HG03442 (cell line): Measurements from ENCODE around the gene MOB3B.
"Not testable (repeated sequence)": the region's sequence is repeated elsewhere in the genome, so short reads cannot be mapped to it uniquely, and the experiment has no call there.

Experiments
- ATAC-seq: cut with Tn5 transposase; IDR thresholded peaks from one replicate; pipeline ENCODE4 v1.9.1; 2021; ENCODE audit warnings: mild to moderate bottlenecking, moderate library complexity; ENCODE audit not compliant: unreplicated experiment

The MOB3B gene

GRCh38 chr9:27451207-27451797 lies 78.3 kb downstream of the MOB3B start:
- no peak for ATAC-seq

DNA sequence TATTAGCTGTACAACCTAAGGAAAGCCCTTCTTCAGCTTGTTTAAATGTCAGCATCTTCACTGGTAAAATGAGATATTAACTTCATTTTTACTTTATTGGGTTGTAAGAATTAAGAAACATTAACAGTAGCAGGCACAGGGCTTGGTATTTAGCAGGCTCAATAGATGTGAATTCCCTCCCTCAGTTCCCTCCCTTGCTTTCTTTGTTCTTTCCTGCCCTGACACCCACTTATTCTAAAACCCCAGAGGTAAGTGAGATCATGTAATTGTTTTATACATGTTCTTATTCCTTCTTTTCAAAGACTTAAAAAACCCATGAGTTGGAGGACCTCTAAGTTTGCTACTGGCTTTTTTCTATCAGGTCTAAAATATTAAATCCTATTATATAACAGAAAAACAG lies 78.9 kb downstream of the MOB3B start:
- no peak for ATAC-seq

DNA sequence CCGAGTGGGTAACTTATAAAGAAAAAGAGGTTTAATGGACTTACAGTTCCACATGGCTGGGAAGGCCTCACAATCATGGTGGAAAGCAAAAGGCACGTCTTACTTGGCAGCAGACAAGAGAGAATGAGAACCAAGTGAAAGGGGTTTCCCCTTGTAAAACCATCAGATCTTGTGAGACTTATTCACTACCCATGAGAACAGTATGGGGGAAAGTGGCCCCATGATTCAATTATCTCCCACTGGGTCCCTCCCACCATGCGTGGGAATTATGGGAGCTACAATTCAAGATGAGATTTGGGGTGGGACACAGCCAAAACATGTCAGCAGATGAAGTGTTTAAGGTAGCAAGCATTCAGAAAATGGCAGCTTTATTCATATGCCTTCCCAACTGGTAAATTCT lies 81.3 kb downstream of the MOB3B start:
- not testable (repeated sequence) for ATAC-seq

GRCh38 chr9:27447031-27447683 lies 82.5 kb downstream of the MOB3B start:
- ATAC-seq = no peak

- no peak for ATAC-seq
Observed at GRCh38 chr9:27445688-27446087, 83.9 kb downstream of the MOB3B start.

- no peak for ATAC-seq
Observed at GRCh38 chr9:27445057-27445595, 84.5 kb downstream of the MOB3B start.

DNA sequence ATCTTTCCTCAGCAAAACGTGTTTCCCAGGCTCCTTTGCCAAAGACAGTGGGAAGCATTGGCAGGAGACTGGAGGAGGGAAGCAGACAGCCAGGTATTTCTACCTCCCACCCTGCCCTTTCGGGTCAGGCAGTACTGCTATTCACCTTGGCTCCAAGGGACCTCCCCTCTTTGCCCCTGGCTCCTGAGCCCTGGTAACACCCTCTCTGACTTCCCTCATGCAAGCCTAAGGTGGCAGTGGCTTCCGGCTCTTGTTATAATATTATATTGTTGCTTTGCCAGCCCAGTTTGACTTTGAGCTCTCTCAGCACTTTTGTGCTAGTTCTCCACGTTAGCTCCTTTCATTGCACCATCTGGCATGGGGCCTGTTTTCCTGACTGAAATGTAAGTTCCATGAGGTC lies 87.2 kb downstream of the MOB3B start:
- ATAC-seq = no peak

DNA sequence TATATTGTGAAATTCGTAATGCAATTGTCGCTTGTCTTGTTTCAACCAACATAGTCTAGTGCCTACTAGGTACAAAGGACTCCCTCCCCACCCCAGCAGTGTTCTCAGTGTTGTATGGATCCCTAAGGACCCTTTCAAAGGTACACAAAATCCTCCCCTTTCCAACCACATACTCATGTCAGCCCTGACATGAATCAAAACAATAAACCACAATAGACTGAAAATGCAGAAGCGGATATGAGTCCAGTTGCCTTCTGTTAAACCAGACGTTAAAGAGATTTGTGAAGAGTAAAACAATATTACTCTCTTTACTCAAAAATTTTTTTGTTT lies 87.9 kb downstream of the MOB3B start:
- ATAC-seq = peak; percentile 95

- ATAC-seq = no peak
Observed at GRCh38 chr9:27440888-27441740, 88.5 kb downstream of the MOB3B start.

- ATAC-seq = no peak
Observed at GRCh38 chr9:27438522-27438921, 91.1 kb downstream of the MOB3B start.

- ATAC-seq = no peak
Observed at GRCh38 chr9:27437652-27438373, 91.8 kb downstream of the MOB3B start.

DNA sequence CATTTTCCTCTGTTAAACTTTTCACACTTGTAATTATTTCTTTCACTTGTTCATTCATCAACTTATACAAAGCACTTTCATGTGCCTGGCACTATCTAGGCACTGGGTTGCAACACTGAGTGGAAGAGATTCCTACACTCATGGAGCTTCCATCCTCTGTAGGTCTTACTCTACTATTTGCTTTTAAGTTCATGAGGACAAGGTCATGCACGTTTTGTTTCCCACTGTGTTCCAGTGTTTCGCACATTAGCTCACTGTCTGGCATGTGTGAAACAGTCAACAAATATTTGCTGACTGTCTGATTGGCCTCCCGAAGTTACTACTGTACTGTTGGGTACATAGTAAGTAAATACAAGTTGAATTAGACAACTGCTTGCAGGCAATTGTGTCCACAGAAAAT lies 93.4 kb downstream of the MOB3B start:
- no peak for ATAC-seq

DNA sequence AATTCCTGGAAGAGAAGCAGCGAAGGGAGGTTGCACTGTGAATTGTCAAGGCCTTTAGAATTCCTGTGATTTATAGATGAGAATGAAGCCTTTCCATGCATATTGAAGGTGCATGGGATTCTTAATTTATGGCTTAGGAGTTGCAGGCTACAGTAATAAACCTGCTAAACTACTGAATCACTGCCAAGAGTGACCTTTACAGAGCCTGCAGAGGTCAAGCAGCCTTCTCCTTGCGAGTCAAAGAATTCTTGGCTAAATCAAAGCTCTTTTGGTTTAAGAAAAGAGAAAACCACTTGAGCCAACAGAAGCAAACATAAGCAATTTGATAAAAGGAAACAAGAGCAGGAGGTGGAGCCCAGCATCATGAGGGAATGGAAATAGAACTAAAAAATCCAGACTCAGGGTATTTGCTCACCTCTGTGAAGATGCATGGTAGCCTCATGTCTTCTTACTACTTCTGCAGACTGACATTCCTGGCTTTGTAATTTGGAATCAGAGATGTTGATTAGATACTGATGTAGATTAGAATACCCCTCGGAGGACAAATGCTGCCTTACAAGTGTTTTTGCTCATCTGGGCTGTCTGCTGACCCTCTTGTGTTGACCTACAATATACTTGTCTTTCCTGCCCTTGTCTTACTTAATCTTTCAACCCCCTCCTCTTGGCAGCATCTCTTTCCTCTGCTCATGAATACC lies 95.8 kb downstream of the MOB3B start:
- no peak for ATAC-seq

DNA sequence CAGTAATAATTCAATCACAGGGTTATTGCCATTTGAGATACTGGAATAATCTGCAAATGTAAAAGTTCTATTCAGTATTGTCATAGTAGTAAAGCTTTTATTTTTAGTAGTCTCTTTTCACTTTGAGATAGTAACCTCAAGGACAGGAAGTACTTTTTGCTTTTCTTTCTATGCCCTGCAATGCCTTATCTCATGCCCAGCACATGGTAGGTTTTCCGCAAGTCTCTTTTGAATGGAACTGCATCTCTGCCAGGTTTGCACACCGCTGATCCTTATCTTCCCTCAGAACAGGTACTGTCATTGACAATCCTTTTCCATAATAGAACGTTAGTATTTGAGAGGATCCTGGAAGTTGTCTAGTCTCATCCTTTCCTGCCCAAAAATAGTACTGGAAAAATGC lies 97.3 kb downstream of the MOB3B start:
- ATAC-seq = no peak

DNA sequence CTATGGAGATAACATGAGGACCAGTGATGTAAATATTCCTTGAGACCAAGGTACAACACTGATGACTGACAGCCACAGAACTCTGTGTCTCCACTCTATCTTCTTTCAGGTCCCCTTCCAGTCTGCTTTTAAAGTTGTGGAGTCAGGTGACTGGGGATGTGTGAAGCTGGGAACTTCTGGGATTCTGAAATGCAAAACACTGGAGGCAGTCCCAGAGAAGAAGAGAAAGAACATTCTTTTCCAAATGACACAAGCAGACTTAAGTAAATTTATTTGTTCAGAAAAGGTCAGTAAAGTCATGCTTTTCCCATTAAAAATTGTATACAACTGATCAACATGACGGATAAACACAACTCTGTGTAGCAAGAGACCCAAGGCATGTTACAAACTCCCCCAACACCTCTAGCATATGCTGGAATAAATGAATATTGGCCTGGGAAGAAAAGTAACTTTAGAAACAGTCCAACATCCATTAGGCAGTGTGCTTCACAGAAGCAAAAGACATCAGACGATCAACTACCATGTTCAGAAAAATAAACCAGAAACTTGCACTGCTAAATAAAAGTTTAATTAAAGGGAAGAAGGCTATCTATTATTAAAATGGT lies 98.0 kb downstream of the MOB3B start:
- ATAC-seq = no peak

DNA sequence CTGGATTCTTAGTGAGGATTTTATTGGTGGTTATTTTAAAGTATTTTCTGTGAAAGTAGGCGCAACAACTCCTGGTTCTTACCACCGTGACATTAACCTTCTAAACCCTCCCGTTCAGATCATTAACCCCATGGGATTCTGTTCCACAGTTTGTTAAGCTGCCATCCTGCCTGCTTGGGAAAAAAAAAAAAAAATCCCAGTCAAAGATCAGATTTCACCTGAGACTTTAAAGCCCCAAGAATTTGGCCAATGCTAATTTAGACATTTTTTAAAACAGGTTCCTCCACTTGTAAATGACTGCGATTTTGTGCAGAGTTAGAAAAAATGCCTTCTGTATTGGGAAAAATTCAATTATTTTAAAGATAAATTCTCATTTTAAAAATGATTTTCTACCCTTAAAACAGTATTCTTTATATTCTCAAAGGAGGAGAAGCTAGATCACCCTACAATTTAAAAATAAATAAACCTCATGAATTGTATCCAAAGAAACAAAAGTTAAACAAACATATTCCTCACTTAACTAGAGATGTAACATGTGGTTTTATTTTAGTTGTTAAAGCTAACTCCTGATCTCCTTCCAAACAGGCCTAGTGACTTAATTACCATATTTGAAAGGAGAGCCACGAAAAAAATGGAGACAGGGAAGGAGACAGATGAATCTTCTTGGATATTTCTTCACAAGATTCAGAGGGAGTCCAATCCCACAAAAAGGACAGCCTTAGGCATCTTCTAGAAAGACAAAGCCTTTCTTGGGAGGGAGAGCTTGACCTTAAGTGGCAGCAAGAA lies 98.7 kb downstream of the MOB3B start:
- no peak for ATAC-seq

- no peak for ATAC-seq
Observed at GRCh38 chr9:27429917-27430316, 99.7 kb downstream of the MOB3B start.

DNA sequence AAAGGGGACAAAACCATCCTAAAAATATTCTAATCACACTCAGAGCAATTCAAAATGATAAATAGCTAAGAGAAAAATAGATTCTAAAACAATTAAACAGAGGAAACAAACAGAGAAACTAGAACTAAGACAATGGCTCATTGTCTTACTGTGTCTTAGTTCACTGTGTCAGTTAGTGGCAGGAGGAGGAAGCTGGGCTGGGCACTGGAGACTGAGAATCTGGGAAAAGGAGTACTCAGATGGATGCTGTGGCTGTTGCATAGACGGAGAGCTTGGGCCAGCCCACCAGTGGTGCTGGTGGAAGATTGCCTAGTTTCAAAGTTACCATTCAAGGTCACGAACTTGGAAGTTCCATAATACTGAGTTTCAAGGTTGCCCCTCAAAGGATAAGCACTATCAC lies 100.2 kb downstream of the MOB3B start:
- ATAC-seq = no peak

- ATAC-seq = no peak
Observed at GRCh38 chr9:27428551-27428950, 101.1 kb downstream of the MOB3B start.

DNA sequence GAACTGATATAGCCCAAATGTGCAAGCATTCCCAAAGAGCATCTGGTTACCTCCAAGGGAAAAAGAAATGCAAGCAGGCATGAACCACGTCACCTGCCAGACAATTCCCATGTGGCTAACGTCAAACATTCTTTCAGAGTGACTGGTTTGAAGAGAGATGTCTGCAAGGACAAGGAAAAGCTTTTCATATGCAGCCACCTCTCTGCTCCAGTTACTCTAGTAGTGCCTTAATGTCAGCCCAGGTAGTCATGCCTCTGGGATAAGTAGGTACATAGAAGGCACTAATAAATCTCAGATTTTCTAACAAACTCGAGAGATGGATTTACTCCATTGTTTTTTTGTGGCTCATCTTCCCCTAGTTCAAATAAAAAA lies 102.4 kb downstream of the MOB3B start:
- ATAC-seq = no peak
